Erythroblast (primary cell): Measurements from ENCODE around the gene SOCS3.
"Not testable (repeated sequence)": the region's sequence is repeated elsewhere in the genome, so short reads cannot be mapped to it uniquely, and the experiment has no call there.

ENCODE experiments used
- GATA1 ChIP-seq: IDR thresholded peaks from 2 replicates; pipeline ENCODE4 v1.6.1; 2011; ENCODE audit warnings: low read depth, mild to moderate bottlenecking, control low read depth, low read length, moderate library complexity
- POLR2A ChIP-seq: IDR thresholded peaks from 2 replicates; pipeline ENCODE4 v1.6.1; 2011; ENCODE audit warnings: mild to moderate bottlenecking, low read length

DNA sequence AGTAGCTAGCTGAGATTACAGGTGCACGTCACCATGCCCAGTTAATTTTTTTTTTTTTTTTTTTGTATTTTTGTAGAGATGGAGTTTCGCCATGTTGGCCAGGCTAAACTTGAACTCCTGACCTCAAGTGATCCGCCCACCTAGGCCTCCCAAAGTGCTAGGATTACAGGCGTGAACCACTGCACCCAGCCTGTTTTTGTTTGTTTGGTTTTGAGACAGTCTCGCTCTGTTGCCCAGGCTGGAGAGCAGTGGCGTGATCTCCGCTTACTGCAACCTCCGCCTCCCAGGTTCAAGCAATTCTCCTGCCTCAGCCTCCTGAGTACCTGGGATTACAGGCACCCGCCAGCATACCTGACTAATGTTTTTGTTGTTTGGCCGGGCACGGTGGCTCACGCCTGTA is 28.5 kb downstream of the SOCS3 start:
- not testable (repeated sequence) for TF ChIP-seq POLR2A, GATA1
